ENCODE measurements around the gene TBCD. TPM values are rescaled to one million over a fixed set of nuclear protein-coding genes. Genes with fewer than 3 reads are reported as not detected.

The TBCD gene
- total RNA-seq, 2 donors from 2014 or later = 66.5 to 166 TPM

DNA sequence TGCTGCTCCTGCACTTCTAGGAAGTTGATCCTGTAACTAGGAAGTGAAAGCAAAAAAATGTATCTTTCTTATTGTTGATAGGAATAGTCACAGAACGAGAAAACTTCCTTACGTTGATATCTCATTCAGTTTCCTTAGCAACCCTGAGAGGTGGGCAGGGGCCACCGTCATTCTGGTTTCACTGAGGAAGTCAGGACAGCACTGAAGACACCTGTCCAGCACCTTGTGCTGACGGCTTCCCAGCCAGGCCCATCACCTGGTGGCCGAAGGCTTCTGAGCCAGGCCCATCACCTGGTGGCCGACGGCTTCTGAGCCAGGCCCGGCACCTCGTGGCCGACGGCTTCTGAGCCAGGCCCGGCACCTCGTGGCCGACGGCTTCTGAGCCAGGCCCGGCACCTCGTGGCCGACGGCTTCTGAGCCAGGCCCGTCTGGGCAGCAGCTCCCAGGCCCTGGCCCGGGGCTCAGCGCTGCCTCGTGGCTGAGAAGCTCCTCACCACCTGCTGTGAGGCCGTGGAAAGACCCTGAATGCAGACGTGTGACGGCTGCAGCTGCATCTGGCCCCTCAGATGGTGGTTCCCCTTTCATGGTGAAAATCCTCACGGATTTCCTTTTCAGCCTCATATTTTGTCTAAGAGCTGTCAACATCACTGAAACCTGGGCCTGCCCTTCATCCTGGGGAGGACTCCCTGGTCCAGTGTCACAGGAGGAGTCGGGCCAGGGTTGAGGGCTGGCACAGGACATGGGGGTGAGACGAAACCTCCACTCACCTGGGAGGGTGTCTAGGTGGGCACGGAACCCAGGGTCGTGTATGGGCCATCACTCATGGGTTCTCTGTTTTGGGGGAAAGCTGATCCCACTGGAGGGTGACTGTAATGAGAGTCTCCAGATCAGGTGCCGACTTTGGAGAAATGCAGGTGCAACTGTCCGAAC lies 121.0 kb downstream of the TBCD start:
- DNase-seq (ENCODE audit: low spot score) (no peak), ATAC-seq (no peak)
- Mint-ChIP-seq H3K4me1 (ENCODE audit: low read depth in 2 of 2) (peaks cover 4 to 7% of the 10 kb centered on the region in 2 donors), H3K27ac (no peak overlapping the region), H3K27me3 (no peaks in the 10 kb centered on the region), H3K36me3 (no peaks in the 10 kb centered on the region), H3K4me3 (no peak overlapping the region), H3K9me3 (no peaks in the 10 kb centered on the region)

DNA sequence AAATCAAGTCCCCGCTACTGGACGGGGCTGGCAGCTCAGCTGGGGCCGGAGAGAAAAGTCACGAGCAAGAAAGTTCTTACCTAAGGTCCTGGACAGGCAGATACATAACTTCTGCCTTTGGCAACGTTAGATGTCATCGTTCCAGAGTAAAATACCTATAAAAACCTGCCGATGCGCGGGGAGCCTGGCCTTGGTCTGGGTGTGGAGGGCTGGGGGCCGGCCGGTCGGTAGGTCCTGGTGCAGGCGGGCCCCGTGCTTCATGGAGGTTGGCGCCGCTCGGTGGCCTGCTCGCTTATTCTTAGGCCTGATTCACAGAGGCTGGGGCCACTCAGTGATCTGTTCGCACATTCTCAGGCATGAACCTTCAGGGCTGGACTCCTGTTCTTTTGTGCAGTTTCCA lies 121.7 kb downstream of the TBCD start:
- DNase-seq (ENCODE audit: low spot score) = no peak
- ATAC-seq = no peak
- H3K4me3 Mint-ChIP-seq = no peak overlapping the region
- no peaks in the 10 kb centered on the region for H3K36me3 Mint-ChIP-seq
- H3K9me3 Mint-ChIP-seq = no peaks in the 10 kb centered on the region
- no peak overlapping the region for H3K27ac Mint-ChIP-seq
- peaks cover 0 to 3% of the 10 kb centered on the region in 2 donors for H3K27me3 Mint-ChIP-seq
- peaks cover 10 to 11% of the 10 kb centered on the region in 2 donors for H3K4me1 Mint-ChIP-seq (ENCODE audit: low read depth in 2 of 2)

DNA sequence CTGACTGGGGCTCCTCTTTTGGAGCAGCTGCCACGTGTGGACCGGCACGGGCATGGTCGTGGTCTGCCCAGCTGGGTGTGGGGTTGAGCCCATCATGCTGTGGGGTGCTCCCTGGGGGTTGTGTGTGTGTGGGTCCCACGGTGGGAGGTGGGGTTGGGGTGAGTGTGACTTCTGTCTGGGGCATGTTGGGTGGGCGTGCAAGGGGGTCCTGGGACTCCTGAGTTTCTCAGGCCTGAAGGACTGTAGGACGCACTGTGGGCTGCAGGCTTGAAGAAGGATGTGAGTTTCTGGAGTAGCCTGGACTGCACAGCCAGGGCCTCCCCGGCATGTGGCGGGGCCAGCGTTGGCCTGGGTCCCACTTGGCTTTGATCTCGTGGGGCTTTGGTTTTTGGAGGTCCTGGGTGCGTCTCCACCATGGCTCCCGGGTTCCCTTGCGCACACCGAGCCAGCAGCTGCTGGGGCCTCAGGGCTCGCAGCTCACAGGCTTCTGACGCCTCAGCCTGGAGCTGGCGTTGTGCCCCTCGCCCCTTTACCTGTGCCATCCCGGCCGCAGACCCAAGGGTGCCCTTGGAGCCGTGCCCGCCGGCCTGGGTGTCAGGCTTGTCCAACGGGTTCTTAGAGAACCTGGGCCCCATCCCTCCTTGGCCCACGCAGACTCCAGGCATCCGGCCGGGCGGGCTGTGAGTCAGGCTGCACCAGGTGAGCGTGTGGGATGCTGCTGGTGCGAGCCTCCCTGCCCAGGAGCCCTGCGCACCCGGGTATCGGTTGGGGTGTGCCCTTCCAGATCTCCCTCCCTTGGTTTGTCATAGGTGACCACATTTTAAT lies 122.4 kb downstream of the TBCD start:
- Mint-ChIP-seq H3K9me3 (no peaks in the 10 kb centered on the region), H3K36me3 (no peaks in the 10 kb centered on the region), H3K27me3 (peaks cover 0 to 3% of the 10 kb centered on the region in 2 donors), H3K27ac (no peak overlapping the region), H3K4me1 (ENCODE audit: low read depth in 2 of 2) (peaks cover 17 to 18% of the 10 kb centered on the region in 2 donors), H3K4me3 (no peak overlapping the region)
- ATAC-seq (no peak), DNase-seq (ENCODE audit: low spot score) (no peak)

DNA sequence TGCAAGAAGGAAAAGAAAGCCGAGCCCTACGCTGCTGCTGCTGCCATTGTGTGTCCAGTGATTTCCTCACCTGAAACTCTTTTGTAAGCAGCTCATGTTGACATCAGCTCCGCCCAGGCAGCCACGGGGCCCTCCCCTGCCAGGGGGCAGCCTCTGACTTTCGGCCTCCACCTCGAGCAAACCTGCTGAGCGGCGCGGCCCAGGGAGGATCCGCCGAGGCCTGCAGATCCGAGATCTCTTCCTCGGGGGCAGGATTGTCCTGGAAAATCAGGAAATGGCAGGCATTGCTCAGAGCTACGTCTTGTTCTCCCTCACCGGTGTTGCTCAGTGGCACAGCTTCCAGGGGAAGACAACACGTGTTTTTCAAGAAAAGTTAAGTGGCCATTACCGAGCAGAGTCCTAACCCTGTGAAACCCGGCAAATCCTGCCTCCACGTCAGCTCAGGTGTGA lies 123.6 kb downstream of the TBCD start:
- ATAC-seq = no peak
- no peak for DNase-seq (ENCODE audit: low spot score)
- Mint-ChIP-seq H3K4me1 (ENCODE audit: low read depth in 2 of 2) (peaks cover 26 to 29% of the 10 kb centered on the region in 2 donors), H3K4me3 (no peak overlapping the region), H3K27ac (no peak overlapping the region), H3K27me3 (peaks cover 0 to 3% of the 10 kb centered on the region in 2 donors), H3K9me3 (no peaks in the 10 kb centered on the region), H3K36me3 (no peaks in the 10 kb centered on the region)

DNA sequence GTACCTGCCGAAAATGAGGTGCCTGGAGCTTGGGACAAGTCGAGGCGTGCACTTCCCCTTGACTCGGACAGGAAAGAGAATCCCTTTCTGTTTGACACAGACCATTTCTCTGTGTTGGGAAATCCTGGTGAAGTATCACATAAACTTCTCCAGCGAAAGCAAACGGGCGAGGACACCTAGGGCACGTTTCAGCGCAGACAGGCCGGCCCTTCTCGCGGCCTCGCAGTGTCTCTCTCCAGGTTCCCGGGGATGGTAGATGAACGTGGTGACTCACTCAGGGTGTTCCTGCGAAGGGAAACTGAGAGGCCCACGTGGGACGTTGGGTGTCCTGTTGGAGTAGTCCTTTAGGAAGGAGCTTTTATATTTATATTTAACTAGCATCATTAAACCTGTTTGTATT lies 124.3 kb downstream of the TBCD start:
- Mint-ChIP-seq H3K27me3 (peaks cover 0 to 3% of the 10 kb centered on the region in 2 donors), H3K9me3 (no peaks in the 10 kb centered on the region), H3K36me3 (no peaks in the 10 kb centered on the region), H3K27ac (no peak overlapping the region), H3K4me3 (no peak overlapping the region), H3K4me1 (ENCODE audit: low read depth in 2 of 2) (peaks cover 26 to 30% of the 10 kb centered on the region in 2 donors)
- DNase-seq (ENCODE audit: low spot score) (no peak), ATAC-seq (no peak)

DNA sequence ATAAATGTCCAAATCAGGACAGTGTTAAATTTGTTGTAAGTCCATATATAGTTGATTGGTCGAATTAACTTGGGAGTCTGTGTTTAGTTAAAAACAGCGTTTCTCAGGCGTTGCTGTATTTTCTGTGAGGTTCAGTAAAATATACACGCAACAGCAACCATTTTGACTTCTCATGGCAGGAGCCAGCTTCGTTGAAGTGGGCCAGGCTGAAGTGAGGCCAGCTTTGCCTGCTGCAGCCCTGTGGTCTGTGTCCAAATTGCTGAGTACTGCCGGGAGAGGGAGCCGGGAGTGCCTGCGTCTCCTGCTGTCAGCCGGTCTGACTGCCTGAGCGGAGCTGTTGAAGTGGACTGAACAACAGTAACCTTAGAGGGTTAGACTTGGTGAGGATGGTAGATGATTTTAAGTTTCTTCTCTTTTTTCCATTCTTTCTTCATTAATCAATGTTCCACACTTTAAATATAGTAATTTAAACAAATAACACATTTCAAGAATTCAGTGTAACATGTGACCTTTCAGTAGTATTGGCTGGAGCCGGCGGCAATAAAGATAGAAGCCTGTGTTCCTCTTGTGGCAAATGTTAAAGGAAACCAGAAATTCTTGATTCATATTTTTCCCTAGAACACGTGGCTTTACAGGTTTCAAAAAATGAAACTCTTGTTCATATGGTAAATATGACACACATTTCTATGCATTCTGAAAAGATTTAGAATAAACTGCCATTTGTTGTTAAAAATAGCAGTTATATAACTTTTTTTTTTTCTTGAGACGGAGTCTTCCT lies 124.9 kb downstream of the TBCD start:
- Mint-ChIP-seq H3K36me3 (no peaks in the 10 kb centered on the region), H3K4me3 (no peak overlapping the region), H3K9me3 (no peaks in the 10 kb centered on the region), H3K27me3 (peaks cover 0 to 3% of the 10 kb centered on the region in 2 donors), H3K4me1 (ENCODE audit: low read depth in 2 of 2) (peaks cover 29 to 35% of the 10 kb centered on the region in 2 donors), H3K27ac (no peak overlapping the region)
- no peak for DNase-seq (ENCODE audit: low spot score)
- ATAC-seq = no peak

DNA sequence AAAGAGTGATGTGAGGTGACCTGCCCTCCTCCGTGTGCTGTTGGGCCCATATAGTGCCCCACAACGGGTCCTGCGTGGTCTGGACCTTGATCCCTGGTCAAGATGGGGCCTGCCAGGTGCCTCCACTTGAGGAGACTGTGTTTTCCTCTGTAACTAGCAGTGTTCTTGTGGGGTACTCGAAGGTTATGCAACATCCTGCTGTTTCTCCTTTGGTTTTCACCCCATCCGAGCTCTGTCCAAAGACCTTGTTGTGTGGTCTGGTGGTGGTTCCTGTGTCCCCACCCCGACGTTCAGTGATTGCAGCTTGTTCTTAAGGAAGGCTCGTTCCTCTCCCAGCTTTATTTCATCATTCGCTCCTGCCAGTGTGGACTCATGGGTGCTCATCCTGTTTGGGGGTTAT lies 126.7 kb downstream of the TBCD start:
- no peak for ATAC-seq
- Mint-ChIP-seq H3K9me3 (no peaks in the 10 kb centered on the region), H3K4me1 (ENCODE audit: low read depth in 2 of 2) (peaks cover 41 to 50% of the 10 kb centered on the region in 2 donors), H3K4me3 (peak overlapping the region; percentile 35), H3K36me3 (no peaks in the 10 kb centered on the region), H3K27me3 (peaks cover 0 to 3% of the 10 kb centered on the region in 2 donors), H3K27ac (peak overlapping the region; percentile 5 to 13)
- DNase-seq (ENCODE audit: low spot score) = no peak

DNA sequence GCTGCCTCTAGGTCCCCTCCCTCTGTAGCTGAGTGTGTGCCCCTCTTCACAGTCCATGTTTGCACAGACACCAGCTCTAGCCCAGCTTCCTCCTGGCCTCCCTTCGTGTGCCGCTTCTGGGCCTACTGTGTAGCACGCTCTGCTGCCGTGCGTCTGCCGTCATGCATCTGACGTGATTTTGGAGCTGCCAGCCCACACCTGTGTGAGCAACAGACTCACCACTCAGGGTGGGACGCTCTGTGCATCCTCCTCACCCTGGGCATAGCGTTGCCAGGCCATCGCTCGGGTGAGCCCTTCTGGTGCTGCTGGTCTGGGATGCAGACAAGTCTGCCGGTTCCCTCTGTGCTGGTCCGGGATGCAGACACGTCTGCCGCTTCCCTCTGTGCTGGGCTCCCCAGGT lies 127.4 kb downstream of the TBCD start:
- peak overlapping the region; percentile 35 for H3K4me3 Mint-ChIP-seq
- no peak for DNase-seq (ENCODE audit: low spot score)
- H3K36me3 Mint-ChIP-seq = no peaks in the 10 kb centered on the region
- H3K4me1 Mint-ChIP-seq (ENCODE audit: low read depth in 2 of 2) = peaks cover 48 to 58% of the 10 kb centered on the region in 2 donors
- peak overlapping the region; percentile 5 to 13 for H3K27ac Mint-ChIP-seq
- no peak for ATAC-seq
- H3K27me3 Mint-ChIP-seq = peaks cover 0 to 3% of the 10 kb centered on the region in 2 donors
- H3K9me3 Mint-ChIP-seq = no peaks in the 10 kb centered on the region

DNA sequence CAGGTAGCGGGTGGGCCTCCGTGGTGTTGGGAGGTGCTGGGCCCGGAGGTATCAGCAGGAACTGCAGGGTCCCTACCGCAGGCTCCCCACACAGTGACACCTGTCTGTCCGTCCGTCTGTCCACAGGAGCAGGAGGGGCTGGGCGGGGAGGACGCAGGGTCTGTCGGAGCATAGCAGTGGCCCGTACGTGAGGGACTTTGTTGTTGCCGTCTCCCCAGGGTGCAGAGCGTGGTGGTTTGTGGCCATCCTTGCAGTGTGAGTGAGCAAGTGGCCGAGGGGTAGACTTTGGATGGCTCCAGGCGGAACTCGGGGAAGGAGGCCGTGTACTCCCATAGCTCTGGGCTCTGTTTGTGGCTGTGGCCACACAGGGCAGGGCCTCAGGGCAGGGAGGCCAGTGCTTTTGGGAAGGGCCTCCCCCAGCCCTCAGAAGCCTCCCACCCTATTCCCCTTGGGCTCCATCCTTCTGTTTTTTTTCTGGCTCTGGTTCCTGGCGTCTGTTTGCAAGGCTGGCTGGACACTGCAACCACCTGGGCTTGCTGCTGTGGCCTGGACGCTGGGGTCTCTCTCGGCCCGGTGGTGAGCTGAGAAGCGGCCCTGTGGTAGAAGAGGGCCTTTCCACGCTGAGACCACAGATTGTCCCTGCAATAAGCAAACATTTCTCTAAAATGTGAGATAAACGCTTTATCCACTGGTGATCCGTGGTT lies 128.9 kb downstream of the TBCD start:
- Mint-ChIP-seq H3K27me3 (peaks cover 0 to 3% of the 10 kb centered on the region in 2 donors), H3K27ac (no peak overlapping the region)
- ATAC-seq = no peak

DNA sequence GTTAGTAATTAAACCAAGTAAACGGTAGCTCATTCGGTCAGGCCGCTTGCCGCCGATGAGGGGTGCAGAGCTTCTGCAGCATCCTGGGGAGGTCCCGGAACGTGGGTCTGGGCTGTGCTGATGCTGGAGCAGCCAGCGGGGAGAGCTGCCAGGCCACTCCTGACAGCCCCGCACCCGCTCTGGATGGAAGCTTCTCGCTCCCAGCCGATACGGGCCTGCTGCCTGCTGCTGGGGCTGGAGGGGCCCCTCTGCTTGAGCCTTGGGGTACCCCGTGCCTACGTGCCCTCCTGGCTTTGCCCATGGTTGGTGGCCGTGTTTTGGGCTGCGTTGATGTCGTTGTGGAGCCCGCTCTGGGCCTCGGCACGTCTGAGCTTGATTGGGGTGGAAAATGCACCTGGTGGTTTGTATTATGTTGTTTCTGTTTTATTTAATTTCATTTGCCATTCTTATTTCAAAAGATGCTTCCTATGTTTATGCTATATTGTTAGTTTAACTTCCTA lies 129.5 kb downstream of the TBCD start:
- Mint-ChIP-seq H3K27me3 (peaks cover 0 to 3% of the 10 kb centered on the region in 2 donors), H3K9me3 (no peaks in the 10 kb centered on the region), H3K4me1 (ENCODE audit: low read depth in 2 of 2) (peaks cover 63 to 73% of the 10 kb centered on the region in 2 donors), H3K4me3 (no peak overlapping the region), H3K27ac (no peak overlapping the region), H3K36me3 (no peaks in the 10 kb centered on the region)
- DNase-seq (ENCODE audit: low spot score) (no peak), ATAC-seq (no peak)

More for the DNA sequence above, 128.9 kb downstream of the TBCD start:
- Mint-ChIP-seq H3K9me3 (no peaks in the 10 kb centered on the region), H3K36me3 (no peaks in the 10 kb centered on the region), H3K4me1 (ENCODE audit: low read depth in 2 of 2) (peaks cover 57 to 68% of the 10 kb centered on the region in 2 donors), H3K4me3 (no peak overlapping the region)
- DNase-seq (ENCODE audit: low spot score) = no peak

DNA sequence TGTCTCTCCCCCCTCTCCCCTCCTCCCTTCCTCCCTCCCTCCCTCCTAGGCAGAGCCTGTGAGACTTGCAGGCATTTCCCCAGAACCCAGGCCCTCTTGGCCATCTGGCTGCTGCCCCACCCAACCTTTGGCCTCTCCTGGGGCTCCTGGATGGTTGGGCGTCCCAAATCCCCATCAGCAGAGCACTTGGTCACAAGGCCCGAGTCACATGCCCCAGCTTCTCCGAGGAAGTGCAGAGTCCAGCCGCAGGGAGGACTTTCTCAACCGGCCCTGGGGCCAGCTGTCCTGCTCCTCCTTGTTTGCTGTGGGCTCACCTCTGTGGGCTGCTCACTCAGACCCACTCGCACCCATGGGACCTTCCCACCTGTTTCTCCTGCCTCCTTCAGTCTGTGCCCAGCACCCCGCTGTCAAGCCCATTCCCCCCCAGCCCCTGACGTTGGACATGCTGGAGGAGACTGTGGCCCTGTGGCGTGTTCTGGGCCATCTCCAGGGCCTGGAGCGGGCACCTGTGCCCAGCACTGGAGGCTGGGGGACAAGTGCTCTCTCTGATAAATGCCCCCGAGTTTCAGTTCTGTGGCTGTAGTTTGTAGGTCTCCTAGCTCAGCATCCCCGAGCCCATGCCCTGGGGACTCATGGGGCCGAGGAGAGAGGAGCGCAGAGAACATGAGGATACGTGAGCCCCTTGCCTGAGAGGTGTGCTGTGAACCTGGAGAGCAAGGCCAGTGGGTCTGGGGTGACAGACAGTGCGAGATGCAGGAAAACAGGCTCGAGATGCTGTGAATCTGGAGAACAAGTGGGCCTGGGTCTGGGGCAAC lies 130.2 kb downstream of the TBCD start:
- no peaks in the 10 kb centered on the region for H3K9me3 Mint-ChIP-seq
- H3K4me3 Mint-ChIP-seq = peak overlapping the region; percentile 86
- peak overlapping the region in 1 of 2 donors; percentile 36 for H3K27ac Mint-ChIP-seq
- peak in 1 of 2 donors; percentile 25 for ATAC-seq
- peaks cover 0 to 3% of the 10 kb centered on the region in 2 donors for H3K27me3 Mint-ChIP-seq
- H3K4me1 Mint-ChIP-seq (ENCODE audit: low read depth in 2 of 2) = peaks cover 65 to 75% of the 10 kb centered on the region in 2 donors
- no peaks in the 10 kb centered on the region for H3K36me3 Mint-ChIP-seq
- DNase-seq (ENCODE audit: low spot score) = no peak

Data from natural killer cell treated with Interleukin-12 subunit alpha and Interleukin-12 subunit beta and Interleukin-15 and Interleukin-18, amount 100 ng/mL, for 72 hours (primary cell).